ENCODE data around the gene CD151.

The CD151 gene

DNA sequence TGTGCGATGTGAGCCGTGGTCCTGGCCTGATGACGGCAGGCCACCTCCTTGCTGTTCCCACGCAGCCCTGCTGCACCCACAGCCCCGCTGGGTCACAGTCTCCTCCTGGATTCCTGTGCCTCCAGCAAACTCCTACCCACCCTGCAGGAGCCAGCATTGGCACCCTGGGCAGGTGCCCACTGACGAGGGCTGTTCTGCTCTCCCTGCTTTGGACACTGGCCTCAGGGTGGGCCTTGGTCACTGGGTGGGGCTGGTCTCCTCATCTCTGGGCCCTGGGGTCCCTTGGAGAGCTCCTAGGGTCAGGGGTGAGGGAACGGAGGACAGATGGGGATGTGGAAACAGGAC is 22.6 kb downstream of the CD151 start:
- TF ChIP-seq, protein P1, sequence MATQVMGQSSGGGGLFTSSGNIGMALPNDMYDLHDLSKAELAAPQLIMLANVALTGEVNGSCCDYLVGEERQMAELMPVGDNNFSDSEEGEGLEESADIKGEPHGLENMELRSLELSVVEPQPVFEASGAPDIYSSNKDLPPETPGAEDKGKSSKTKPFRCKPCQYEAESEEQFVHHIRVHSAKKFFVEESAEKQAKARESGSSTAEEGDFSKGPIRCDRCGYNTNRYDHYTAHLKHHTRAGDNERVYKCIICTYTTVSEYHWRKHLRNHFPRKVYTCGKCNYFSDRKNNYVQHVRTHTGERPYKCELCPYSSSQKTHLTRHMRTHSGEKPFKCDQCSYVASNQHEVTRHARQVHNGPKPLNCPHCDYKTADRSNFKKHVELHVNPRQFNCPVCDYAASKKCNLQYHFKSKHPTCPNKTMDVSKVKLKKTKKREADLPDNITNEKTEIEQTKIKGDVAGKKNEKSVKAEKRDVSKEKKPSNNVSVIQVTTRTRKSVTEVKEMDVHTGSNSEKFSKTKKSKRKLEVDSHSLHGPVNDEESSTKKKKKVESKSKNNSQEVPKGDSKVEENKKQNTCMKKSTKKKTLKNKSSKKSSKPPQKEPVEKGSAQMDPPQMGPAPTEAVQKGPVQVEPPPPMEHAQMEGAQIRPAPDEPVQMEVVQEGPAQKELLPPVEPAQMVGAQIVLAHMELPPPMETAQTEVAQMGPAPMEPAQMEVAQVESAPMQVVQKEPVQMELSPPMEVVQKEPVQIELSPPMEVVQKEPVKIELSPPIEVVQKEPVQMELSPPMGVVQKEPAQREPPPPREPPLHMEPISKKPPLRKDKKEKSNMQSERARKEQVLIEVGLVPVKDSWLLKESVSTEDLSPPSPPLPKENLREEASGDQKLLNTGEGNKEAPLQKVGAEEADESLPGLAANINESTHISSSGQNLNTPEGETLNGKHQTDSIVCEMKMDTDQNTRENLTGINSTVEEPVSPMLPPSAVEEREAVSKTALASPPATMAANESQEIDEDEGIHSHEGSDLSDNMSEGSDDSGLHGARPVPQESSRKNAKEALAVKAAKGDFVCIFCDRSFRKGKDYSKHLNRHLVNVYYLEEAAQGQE (IDR thresholded peaks at IDR 0.05; ENCODE audit: insufficient read depth in 1 of 2, low read depth in 2 of 2, low read length in 2 of 2) = no peak
- TF ChIP-seq SIN3A (IDR thresholded peaks at IDR 0.05; ENCODE audit: borderline replicate concordance, insufficient read depth, low read length) (no peak), TAF1 (IDR thresholded peaks at IDR 0.05; ENCODE audit: borderline replicate concordance, insufficient read depth, low read length) (no peak), FOXP2 (optimal IDR thresholded peaks at IDR 0.05; ENCODE audit: borderline replicate concordance, extremely low read depth, extremely low read length, insufficient read depth) (no peak), POLR2AphosphoS5 (IDR thresholded peaks at IDR 0.05; ENCODE audit: low read depth, low read length) (no peak)

DNA sequence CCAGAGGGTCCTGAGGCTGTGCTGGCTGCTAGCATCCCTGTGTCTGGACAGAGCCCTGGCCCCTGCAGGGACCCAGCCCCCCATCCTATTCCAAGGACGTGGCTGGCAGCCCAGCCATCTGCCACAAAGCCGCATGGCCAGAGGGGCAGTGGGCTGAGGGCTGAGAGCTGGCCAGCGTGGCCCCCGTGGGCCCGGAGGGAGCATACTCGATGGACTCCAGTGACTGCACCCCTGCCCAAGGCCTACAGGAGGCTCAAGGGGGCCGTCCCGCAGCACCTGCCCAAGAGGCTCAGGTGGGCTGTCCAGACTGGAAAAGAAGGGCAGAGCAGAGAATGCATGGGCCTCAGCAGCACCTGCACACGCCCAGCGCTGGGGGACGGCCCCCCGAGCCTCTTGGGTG is 23.0 kb downstream of the CD151 start:
- TF ChIP-seq TAF1 (IDR thresholded peaks at IDR 0.05; ENCODE audit: borderline replicate concordance, insufficient read depth, low read length) = no peak
- TF ChIP-seq, protein P1 (IDR thresholded peaks at IDR 0.05; ENCODE audit: insufficient read depth in 1 of 2, low read depth in 2 of 2, low read length in 2 of 2) = no peak
- no peak for TF ChIP-seq SIN3A (IDR thresholded peaks at IDR 0.05; ENCODE audit: borderline replicate concordance, insufficient read depth, low read length)
- no peak for TF ChIP-seq POLR2AphosphoS5 (IDR thresholded peaks at IDR 0.05; ENCODE audit: low read depth, low read length)
- no peak for TF ChIP-seq FOXP2 (optimal IDR thresholded peaks at IDR 0.05; ENCODE audit: borderline replicate concordance, extremely low read depth, extremely low read length, insufficient read depth)

DNA sequence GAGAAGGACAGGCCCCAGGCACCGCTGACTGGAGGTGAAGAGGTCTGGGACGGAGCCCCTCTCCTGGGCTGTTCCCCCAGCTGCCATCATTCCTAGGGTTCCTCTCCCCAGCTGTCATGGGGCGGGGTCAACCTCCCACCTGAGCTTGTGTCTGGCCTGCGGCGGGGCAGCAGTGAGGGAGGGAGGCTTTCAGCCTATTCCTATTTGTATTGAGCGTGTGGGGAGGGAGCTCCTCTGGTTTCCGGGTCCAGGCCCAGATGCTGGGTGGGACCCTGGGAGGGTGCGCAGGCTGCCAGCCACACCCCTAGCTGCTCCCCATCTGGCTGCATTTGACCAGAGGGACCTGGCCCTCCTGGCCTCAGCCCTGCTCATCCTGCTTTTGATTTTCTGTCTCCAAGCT is 23.6 kb downstream of the CD151 start:
- TF ChIP-seq FOXP2 (optimal IDR thresholded peaks at IDR 0.05; ENCODE audit: borderline replicate concordance, extremely low read depth, extremely low read length, insufficient read depth) (no peak), TAF1 (IDR thresholded peaks at IDR 0.05; ENCODE audit: borderline replicate concordance, insufficient read depth, low read length) (no peak), POLR2AphosphoS5 (IDR thresholded peaks at IDR 0.05; ENCODE audit: low read depth, low read length) (no peak), SIN3A (IDR thresholded peaks at IDR 0.05; ENCODE audit: borderline replicate concordance, insufficient read depth, low read length) (no peak)
- TF ChIP-seq, protein P1 (IDR thresholded peaks at IDR 0.05; ENCODE audit: insufficient read depth in 1 of 2, low read depth in 2 of 2, low read length in 2 of 2) = no peak

DNA sequence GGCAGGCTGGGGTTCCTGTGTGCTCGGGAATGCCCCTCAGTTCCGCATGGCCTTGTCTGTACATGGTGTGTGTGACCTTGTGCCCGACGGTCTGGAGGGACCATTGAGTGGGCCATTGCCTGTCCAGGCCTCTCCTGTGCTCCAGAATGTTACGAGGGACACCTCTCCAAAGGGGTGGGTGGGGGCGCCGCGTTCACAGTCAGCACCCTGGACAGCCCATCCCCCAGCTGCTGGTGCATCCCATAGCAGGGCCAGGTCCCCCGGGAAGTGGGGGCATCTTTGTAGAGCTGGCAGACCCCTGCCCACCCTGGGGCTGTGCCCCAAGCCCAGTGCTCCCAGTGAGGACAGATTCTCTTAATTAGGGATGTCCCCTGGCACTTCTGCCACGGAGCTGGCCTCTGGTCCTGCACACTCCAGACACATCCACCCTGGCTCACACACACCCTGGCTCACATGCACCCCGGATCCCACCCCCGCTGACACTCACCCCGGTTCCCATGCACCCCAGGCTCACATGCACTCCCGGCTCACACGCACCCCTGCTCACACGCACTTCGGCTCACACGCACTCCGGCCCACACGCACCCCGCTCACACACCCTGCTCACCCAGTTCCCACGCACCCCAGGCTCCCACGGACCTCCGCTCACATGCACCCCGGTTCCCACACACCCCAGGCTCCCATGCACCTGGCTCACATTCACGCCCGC is 25.5 kb downstream of the CD151 start:
- TF ChIP-seq SIN3A (IDR thresholded peaks at IDR 0.05; ENCODE audit: borderline replicate concordance, insufficient read depth, low read length) = no peak
- TF ChIP-seq, protein P1 (IDR thresholded peaks at IDR 0.05; ENCODE audit: insufficient read depth in 1 of 2, low read depth in 2 of 2, low read length in 2 of 2) = peak in 1 of 2 experiments; percentile 61; a peak in 1 of 4 replicates

Measured in PFSK-1 (cell line).